Bronchial epithelial cell (primary cell): ENCODE measurements around the gene PPP6R1. TPM values are rescaled to one million over a fixed set of nuclear protein-coding genes. Genes with fewer than 3 reads are reported as not detected.

ENCODE experiments used
- DNase-seq: peaks from one replicate; pipeline ENCODE4 v3.0.0-alpha.2; 2010; ENCODE audit warnings: low read depth
- FAIRE-seq: peaks from 2 replicates; lab custom pipeline; 2011; peaks lifted over from hg19 to GRCh38; lab: Jason Lieb, UNC
- H3K27me3 ChIP-seq: 2 replicates; pipeline ENCODE4 v1.5.1; 2011; ENCODE audit warnings: low read length; ENCODE audit not compliant: control insufficient read depth, insufficient read depth
- H3K36me3 ChIP-seq: 2 replicates; pipeline ENCODE4 v1.5.1; 2011; ENCODE audit warnings: low read length; ENCODE audit not compliant: control insufficient read depth, insufficient read depth
- H3K4me3 ChIP-seq: 2 replicates; pipeline ENCODE4 v1.5.1; 2011; ENCODE audit warnings: mild to moderate bottlenecking, low read depth, low read length, control low read depth
- total RNA-seq: library from RNA; depleted of rRNA; stranded (reverse); fragments of >200 nt; gene quantifications from 2 replicates; pipeline ENCODE4 v1.2.1, GENCODE V29; 2014
- TF ChIP-seq, protein P1 (sequence below): IDR thresholded peaks from 2 replicates; pipeline ENCODE4 v1.5.1; 2011; ENCODE audit warnings: mild to moderate bottlenecking, moderate library complexity, low read length, control low read depth, inconsistent platforms; ENCODE audit not compliant: insufficient read depth, severe bottlenecking

Gene PPP6R1
- total RNA-seq, 1 donor from 2014 or later, result 15.5 TPM

DNA sequence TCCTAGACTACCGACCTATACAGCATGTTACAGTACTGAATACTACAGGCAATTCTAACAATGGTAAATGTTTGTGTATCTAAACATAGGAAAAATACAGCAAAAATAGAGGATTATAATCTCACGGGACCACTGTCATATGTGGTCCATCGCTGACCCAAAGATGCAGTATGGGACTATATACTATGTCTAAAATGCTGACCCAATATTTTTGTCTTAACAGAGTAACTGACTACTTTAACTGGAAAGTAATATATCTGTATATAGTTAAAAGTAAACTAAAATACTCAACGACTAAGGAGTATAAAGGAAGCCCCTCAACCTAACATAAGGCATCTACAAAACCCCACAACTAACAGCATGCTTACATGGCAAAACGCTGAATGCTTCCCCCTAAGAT, 25.8 kb downstream of the PPP6R1 start:
- Histone ChIP-seq H3K27me3 (no peaks in the 10 kb centered on the region), H3K4me3 (no peak overlapping the region), H3K36me3 (peaks cover 24% of the 10 kb centered on the region)
- no peak for FAIRE-seq
- TF ChIP-seq, protein P1, sequence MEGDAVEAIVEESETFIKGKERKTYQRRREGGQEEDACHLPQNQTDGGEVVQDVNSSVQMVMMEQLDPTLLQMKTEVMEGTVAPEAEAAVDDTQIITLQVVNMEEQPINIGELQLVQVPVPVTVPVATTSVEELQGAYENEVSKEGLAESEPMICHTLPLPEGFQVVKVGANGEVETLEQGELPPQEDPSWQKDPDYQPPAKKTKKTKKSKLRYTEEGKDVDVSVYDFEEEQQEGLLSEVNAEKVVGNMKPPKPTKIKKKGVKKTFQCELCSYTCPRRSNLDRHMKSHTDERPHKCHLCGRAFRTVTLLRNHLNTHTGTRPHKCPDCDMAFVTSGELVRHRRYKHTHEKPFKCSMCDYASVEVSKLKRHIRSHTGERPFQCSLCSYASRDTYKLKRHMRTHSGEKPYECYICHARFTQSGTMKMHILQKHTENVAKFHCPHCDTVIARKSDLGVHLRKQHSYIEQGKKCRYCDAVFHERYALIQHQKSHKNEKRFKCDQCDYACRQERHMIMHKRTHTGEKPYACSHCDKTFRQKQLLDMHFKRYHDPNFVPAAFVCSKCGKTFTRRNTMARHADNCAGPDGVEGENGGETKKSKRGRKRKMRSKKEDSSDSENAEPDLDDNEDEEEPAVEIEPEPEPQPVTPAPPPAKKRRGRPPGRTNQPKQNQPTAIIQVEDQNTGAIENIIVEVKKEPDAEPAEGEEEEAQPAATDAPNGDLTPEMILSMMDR, result no peak
- DNase-seq, result no peak

DNA sequence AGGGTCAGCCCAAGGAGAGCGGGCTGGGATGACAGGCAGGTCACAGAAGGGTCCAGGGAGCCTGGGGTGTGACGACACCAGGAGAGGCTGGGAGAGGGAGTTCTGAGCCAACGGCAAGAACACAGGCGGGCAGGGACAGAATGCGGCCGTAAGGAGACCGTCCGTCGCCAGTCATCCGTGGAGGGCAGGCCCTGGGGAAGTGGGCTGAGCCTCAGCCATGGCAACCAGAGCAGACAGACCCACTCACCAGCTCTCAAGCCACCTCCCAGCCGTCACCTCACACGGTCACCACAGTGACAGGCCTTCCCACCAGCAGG, 26.6 kb downstream of the PPP6R1 start:
- TF ChIP-seq, protein P1, result no peak
- Histone ChIP-seq H3K27me3 (no peaks in the 10 kb centered on the region), H3K4me3 (no peak overlapping the region), H3K36me3 (peaks cover 20% of the 10 kb centered on the region)
- no peak for FAIRE-seq
- no peak for DNase-seq

DNA sequence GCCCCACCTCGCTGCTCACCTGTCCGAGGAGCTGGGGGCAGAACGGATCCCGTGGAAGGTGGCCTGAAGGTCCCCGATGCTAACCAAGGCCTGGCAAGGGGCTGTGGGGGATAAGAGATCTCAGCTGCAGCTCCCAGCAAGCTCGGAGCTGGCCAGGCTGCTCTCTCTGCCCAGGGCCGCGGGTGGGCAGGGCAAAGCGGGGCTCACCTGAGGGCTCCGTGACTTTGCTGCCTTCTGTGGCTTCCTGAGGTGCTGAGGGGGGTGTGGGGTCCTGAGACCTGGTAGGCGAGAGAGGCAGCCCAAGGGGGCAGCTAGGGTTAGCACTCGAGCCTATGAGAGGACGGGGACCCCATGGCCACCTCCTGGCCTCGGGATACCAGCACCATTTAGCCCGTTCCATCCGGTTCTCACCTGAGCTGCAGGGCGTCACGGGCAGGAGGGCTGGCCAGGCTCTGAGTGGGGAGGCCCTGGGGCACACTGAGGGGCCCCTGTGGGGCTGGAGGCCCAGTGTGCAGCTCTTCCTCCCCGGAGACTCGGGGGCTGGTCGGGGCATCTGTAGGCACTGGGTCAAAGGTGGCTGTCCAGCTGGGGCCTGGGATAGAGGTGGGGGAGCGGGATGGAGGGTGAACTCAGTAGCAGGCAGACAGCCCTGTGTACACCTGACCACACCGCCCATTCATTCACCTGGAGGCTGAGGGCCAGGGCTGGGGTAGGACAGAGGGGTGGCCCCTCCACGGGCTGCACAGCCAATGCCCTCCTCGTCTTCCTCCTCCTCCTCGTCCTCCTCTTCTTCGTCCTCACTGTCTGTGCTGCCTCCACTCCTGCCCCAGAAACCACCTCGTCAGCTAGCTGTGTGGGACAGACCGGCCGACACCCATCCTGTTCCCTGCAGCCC, 27.2 kb downstream of the PPP6R1 start:
- FAIRE-seq, result no peak
- no peak for DNase-seq
- TF ChIP-seq, protein P1, result no peak
- H3K27me3 ChIP-seq, result no peaks in the 10 kb centered on the region
- H3K36me3 ChIP-seq, result peaks cover 19% of the 10 kb centered on the region
- H3K4me3 ChIP-seq, result no peak overlapping the region

DNA sequence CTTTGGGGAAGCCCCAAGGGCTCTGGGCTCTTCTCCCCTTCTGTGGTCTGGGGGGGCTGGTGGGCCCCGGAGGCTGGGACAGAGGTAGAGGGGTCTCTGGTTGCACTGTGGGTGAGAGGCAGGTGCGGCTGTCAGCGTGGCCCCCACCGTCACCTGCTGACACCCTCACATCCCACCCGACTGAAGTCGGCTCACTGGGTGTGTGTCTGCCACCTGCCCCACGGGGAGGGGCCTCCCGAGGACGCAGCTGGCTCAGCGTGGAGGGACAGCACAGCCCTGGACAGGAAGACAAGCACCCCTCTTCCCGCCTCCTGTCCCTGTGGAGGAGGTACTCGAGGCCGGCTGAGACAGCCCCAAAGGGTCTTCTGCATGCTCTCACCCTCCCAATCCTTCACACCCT, 28.0 kb downstream of the PPP6R1 start:
- H3K27me3 ChIP-seq, result no peaks in the 10 kb centered on the region
- H3K36me3 ChIP-seq, result peaks cover 18% of the 10 kb centered on the region
- TF ChIP-seq, protein P1, result no peak
- no peak for FAIRE-seq
- H3K4me3 ChIP-seq, result no peak overlapping the region
- DNase-seq, result no peak

DNA sequence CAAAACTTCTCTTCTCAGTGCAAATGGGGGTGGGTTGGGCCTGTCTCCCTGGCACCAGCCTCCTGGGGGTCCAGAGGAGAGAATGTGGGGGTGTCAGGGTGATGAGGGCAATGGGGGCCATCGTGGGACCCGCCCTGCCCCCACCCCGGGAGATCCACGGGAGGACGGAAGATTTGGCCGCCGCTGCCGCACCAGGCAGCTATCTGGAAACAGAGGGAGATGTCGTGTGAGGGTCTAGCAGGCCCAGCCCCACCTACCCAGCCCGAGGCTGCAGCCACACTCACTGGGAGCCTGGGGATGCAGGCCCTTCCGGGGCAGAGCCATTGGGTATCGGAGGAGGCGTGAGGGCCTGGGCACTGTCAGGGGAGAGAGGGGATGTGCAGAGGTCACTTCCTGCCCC, 28.5 kb downstream of the PPP6R1 start:
- FAIRE-seq (no peak), DNase-seq (no peak)
- Histone ChIP-seq H3K36me3 (peaks cover 18% of the 10 kb centered on the region), H3K27me3 (no peaks in the 10 kb centered on the region), H3K4me3 (no peak overlapping the region)
- TF ChIP-seq, protein P1, result no peak
